ENCODE data around the gene PTGER1.
"Not testable (repeated sequence)": the region's sequence is repeated elsewhere in the genome, so short reads cannot be mapped to it uniquely, and the experiment has no call there.

Gene PTGER1

DNA sequence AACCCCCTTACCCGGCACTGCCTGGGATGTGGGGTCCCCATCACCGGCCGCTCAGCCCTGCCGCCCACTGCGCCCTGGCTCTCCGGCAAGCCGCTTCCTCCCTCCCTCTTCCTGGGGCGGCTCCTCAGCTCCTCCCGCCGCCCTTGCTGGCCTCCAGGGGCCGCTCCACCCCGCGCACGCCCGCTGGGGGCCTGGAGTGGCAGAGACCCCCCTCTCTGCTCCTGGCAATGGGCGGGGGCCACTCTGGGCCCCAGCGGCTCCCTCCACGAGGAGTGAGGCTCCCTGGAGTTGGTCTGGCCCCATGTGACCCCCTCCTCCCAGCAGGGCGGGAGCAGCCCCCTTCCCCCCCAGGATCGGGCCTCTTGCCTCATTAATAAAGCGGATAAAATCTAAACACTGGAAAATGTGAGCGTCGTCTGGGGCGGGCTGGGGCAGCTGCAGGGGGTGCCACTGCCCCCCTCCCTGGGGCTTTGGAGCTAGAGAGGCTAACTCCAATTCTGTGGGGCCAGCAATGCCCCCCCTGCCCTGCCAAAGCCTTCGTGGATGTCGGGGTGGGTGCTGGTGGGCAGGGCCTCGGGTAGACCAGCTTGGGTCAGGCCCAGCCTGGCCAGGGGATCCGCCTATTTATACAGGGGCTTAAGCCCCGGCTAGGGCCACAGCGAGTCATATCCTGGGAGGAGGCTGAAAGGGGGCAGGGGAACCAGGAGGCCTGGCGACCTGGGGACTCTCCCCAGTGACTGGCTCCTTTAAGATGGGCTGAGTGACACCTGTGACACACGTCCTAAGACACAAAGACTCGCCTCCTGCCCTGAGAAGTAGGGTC, at the start of gene PTGER1:
PTGER1 (minus strand) TSS at position 104 of the 823 bp plus-strand sequence. CDS start 1,034 bp downstream, outside the sequence.
- DNase-seq, result no peak

- no peak for DNase-seq
Observed at GRCh38 chr19:14520543-14520942, 45.4 kb upstream of the PTGER1 start.

DNA sequence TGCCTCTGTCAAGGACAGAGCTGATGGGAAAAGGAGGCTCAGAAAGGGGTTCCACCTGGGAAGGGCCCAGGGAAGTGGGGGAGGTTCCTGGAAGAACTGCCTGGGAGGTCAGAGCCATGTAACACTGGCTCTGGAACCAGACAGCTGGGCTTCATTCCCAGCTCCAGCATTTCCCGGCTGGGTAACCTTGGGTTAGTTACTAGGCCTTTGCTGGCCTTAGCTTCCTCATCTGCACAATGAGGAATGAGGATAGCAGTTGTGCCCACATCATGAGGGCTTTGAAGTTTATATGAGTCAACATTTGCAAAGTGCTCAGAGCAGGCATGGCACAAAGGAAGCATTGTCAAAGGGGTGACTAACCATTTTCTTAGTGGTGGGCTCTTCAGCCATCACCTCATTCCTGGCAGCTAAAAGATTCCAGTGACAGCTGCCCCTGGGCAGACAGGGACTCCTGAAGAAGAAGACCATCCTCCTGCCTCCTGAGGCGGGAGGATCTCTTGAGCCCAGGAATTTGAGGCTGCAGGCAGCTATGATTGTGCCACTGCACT, 44.8 kb upstream of the PTGER1 start:
- no peak for DNase-seq

DNA sequence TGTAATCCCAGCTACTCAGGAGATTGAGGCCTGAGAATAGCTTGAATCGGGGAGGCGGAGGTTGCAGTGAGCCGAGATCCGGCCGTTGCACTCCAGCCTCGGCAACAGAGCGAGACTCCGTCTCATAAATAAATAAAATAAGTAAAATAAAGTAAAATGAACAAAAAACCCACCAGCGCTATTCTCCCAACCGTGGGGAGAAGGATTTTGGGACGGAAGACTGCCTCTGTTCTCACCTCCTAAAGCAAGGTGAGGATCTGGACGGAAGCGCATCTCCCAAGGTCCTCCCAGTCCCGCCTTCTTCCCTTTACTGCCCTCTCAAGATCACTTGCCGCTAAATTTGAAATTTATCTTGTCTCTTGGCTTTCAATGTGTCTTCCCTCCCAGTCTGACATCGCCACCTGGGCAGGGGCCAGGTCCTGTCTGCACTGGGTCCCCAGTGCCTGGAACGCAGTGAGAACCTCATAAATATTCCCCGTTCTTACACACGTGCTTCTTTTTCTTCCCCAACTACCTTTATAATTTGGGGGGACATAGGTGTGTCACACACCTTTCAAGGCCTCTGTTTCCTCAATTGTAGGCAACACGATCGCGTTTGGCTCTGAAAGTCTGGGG, 44.2 kb upstream of the PTGER1 start:
- no peak for DNase-seq

DNA sequence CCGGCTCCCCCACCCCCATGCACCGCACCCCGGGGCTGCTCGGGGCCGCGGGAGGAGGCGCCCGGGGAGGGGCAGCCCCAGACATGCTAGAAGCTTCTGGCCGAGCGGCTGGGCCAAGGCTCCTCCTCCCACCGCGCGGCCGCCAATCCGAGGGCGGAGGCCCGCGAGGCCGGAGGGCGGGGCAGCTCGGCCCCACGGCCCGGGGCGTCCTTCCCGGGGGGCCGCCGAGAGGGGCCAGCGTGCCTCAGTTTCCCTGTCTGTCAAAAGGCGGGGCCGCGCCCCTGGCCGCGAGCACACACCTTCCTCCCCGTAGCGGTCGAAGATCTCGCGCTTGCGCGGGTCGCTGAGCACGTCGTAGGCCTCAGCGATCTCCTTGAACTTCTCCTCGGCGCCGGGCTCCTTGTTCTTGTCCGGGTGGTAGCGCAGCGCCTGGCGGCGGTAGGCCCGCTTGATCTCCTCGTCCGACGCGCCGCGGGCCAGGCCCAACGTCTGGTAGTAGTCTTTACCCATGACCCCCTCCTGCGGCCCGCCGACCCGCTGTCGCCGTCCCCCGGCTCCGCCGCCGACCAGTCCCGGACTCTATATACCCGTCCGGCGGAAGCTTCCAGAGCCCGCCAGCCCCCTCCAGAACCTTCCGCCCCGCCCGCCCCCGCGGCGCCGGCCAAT, 42.8 kb upstream of the PTGER1 start, which contains the start of gene DNAJB1:
DNAJB1 (minus strand) TSS at position 558 of the 666 bp plus-strand sequence; CDS start at position 510, 48 bp downstream.
- DNase-seq, result peak; percentile 13

- no peak for DNase-seq
Observed at GRCh38 chr19:14517446-14517839, 42.3 kb upstream of the PTGER1 start.

DNA sequence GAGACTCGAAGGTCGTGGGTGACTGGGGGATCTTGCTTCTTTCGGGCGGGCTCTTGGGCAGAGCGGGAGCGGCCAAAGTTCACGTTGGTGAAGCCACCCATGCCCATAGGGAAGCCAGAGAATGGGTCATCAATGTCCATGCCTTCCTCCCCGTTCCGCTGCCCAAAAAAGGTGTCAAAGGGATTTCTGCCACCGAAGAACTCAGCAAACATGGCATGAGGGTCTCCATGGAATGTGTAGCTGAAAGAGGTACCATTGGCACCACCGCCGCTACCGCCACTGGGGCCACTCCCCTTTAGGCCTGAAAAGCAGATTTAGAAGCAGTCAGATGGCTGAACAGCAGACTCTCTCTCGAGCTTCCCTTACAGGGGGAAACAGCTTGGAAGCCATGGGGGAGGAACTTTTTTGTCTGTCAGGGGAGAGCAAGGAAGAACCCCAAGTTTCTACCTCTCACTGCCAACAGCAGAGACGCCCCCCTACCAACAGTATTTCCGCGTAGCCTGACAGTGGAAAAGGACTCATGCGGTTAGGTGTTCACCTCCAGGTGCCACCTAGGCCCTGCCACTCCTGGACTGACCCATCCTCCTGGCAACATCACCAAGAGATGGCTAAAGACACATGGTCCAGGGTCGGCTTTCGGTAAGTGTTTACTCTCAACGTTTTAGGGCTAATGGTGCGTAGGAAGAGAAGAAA, 41.7 kb upstream of the PTGER1 start:
- DNase-seq, result no peak

DNA sequence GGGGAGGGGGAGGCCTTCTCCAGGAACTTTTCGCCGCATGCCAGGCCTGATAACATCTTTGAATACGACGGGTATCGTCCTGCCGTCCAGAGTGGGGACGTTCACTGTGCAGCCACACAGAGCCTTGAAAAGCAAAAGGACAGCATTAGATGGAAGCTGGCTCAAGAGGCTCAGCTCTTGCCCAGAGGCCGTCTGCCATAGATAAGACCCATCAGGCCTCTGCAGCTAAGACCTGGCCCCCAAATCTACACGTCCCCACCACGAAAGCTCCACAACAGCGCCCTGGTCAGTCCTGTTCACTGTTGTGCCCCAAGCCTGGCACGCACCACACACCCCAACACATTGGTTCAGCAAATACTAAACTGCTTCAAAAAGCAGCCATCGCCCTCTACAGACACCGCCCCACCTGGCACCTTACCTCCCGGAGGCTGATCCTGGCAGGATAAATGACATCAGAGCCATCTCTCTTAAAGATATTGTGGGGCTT, 40.9 kb upstream of the PTGER1 start:
- no peak for DNase-seq

DNA sequence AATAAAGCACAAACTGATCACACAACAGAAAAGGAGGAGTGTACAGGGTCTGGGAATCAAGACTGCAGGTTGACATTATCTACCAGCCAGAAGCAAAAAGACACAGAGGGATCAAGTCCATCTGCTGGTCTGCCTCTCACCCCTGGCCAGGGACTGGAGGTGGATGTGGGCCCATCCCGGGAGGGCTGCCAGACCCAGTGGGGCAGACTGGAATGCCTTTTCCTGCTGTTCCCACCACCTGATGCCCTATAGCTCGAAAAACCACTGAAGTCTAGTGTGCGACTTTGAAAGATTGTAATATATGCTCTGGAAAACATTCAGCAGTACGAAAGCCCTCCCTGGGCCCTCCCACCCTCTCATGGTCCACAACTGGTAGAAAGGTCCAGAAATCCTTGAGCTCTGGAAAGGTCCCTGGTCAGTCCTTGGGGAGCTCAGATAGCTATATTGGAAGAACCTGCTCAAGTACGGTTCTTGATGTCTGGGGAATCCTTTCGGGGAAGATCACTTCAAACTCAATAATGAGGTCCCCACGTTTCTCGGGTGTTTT, 40.4 kb upstream of the PTGER1 start:
- no peak for DNase-seq

DNA sequence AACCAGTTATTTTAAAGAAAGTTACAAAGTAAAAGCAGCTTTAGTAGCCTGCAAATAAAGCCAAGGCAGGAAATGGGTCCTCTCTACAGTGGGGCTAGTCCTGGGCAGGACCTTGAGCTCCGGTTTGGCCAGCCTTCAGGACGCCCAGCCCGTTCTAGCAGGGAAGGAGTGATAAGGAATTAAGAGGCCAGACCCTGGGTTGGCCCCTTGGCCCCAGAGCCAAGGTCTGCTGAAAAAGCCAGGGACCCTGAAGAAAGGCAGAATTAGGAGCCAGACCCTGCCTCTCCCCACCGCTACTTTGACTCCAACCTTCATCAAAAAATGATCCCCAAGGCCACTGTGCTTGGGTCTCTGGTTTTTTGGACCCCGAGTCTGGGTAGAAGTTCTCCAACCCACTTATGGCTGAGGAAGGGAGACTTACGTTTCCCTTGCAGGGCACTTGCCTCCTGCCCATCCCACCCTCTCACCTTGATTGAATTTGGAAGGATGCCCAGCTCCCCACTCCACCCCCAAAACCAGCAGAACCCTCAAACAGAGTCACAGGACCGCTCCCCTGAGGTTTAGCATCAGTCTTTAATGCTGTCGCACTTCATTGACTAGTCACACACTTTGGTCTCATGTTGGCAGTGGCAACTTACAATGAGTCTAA, 39.2 kb upstream of the PTGER1 start:
- no peak for DNase-seq

DNA sequence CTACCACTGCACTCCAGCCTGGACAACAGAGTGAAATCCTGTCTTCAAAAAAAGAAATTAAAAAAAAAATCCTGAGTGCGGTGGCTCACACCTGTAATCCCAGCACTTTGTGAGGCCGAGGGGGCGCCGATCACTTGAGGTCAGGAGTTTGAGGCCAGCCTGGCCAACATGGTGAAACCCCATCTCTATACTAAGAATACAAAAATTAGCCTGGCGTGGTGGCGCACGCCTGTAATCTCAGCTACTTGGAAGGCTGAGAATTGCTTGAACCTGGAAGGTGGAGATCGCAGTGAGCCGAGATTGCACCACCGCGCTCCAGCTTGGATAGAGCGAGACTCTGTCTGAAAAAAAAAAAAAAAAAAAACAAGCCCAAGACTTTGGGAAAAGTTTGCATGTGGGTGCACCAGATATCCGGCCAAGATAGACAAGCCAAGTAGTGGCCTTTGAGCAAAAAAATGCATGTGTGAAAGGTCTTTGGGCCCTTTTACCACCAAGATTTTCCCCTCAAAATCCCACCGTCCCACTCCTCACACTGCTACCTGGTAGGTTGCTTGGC, 37.3 kb upstream of the PTGER1 start:
- no peak for DNase-seq

- no peak for DNase-seq
Observed at GRCh38 chr19:14511229-14511593, 36.1 kb upstream of the PTGER1 start.

GRCh38 chr19:14510311-14511228, 35.4 kb upstream of the PTGER1 start:
- peak; percentile 27 for DNase-seq

DNA sequence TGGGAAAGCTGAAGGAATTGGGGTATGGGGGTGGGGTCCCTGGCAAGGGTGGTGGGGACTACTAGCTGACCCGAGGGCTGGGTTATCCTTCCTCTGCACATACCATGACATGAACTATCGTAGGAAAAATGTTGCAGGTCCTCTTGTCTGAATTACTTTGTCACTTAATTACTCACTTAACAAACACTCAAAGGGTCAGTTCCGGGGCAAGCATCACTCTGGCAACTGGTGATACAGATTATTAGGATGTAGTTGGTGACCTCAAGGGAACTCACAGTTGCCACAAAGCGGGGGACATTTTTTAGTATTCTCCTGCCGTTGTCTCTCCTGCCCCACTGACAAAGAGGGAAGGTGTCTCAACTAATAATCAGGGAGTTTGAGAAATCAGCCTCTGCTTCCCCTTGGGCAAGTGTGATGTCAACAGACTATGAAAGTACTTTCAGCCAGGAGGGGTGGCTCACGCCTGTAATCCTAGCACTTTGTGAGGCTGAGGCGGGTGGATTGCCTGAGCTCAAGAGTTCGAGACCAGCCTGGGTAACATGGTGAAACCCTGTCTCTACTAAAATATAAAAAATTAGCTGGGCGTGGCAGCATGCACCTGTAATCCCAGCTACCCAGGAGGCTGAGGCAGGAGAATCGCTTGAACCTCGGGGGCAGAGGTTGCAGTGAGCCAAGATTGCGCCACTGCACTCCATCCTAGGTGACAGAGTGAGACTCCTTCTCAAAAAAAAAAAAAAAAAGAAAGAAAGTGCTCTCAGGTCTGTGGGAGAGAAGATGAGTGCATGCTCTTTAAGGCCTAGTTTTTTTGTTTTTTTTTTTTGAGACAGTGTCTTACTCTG, 32.8 kb upstream of the PTGER1 start:
- DNase-seq, result peak; percentile 21

DNA sequence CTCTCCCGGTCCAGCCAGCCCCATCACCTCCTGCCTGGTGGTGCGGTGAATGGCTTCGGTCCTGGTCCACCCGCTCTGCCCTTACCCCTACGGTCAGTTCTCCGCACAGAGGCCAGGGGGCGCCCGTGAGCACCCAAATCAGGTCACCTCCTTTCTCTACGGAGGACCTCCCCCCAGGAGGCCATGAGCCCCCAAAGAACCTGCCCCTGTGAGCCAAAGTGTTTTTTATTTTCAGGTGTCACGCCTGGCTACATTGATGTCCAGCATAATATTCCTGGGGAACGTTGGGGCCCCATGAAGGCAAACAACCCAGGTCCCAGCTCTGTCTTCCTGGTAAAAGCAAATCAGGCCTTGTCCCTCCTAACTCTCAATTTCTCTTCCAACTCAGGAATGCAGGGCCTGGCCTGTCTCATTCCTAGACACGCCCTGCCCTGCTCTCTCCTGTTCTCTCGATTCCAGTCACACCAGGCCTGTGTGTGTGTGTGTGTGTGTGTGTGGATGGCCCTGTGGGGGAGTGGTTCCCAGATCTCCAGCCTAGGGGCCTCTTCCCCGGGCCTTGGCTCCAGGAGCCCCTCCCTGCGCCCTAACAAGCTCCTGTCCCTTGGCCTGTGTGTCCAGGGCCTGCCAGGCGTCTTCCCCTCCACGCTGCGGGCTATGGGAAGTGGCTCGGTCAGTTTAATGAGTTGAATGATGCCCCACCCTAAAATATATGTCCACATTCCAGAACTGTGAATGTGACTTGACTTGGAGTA, 30.5 kb upstream of the PTGER1 start:
- DNase-seq, result no peak

DNA sequence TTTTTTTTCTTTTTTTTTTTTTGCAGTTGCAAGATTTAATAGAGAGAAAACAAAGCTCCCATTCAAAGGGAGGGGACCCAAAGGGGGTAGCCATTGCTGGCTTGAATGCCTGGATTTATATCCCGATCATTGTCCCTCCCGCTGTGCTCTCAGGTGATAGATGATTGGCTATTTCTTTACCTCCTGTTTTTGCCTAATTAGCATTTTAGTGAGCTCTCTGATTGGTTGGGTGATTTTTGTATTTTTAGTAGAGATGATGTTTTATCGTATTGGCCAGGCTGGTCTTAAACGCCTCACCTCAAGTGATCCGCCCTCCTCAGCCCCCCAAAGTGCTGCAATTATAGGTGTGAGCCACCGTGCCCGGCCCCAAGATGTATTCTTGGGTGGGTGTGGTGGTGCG, 29.4 kb upstream of the PTGER1 start:
- not testable (repeated sequence) for DNase-seq

DNA sequence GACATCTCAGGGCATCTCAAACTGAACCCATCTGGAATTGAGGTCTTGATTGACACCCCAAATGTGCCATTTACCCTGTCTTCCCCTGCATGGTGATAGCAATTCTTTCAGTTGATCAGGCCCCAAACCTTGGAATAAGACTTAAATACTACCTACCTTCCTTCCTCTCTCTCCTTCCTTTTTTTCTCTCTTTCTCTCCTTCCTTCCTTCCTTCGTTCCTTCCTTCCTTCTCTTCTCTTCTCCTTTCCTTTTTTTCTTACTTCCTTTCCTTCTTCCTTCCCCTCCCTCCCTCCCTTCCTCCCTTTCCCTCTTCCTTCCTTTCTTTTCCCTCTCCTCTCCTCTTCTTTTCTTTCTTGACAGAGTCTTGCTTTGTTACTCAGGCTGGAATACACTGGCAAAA, 28.1 kb upstream of the PTGER1 start:
- DNase-seq, result no peak

DNA sequence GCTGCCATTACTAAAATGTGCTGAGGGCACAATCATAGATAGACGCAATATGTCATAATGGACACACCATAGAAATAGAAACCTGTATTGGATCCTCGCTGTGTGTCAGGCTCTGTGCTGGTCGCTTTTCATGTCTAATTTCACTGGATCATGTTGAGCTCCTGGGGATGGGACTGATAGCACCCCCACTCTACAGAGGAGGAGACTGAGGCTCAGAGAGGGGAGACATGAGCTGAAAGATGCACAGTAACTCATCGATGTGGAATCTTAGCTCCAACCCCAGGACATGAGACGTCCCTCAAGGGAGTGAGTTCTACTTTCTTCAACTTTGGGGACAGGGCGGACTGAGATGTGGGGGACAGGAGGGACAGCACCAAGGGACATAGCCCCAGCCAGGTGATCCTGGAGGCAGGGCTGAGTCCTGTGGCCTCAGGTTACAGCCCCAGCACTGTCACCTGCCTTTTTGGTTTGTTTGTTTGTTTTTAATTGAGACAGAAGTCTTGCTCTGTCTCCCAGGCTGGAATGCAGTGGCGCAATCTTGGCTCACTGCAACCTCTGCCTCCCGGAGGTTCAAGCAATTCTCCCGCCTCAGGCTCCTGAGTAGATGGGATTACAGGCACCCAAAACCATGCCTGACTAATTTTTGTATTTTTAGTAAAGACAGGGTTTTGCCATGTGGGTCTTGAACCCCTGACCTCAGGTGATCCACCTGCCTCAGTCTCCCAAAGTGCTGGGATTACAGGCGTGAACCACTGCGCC, 27.4 kb upstream of the PTGER1 start:
- no peak for DNase-seq
